T47D (cell line): ENCODE data around the gene ZBTB7B.

Experiments
- DNase-seq, 2 experiments: peaks; one replicate each; pipeline versions ENCODE4 v3.0.0 to v3.0.0-alpha.2; 2011 to 2012; ENCODE audit warnings: low read depth in 1 of 2, low spot score in 1 of 2
- JUND ChIP-seq: IDR thresholded peaks from 2 replicates; pipeline ENCODE4 v1.6.1; 2012; ENCODE audit warnings: low read depth
- in situ Hi-C: cut with HindIII; loops from 2 replicates; pipeline ENCODE4 v1.10.0; 2016; ENCODE audit warnings: low sequenced_read_pairs, low pct_unique_long_range_greater_than_20kb

ZBTB7B gene

GRCh38 chr1:155042789-155043188 lies 40.2 kb downstream of the ZBTB7B start:
- DNase-seq: no peak
- in situ Hi-C loops: no loop called here
- no peak for TF ChIP-seq JUND

DNA sequence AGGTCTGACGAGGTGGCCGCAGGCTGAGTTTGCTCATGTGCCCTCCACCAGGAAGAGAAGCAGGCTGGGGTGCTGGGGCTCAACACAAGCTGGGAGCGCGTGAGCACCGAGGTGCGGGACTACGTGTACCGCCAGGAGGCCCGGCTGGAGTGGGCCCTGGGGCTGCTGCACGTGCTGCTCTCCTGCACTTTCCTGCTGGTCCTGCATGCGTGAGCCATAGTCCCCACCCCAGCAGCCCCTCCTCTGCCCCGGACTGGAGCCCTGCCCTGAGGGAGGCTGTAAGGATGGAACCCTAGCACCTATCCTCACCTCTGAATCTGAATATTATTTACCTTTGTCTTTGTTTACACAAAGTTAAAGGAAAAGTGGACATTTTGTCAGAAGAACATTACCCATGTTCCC lies 40.7 kb downstream of the ZBTB7B start:
- TF ChIP-seq JUND: no peak
- in situ Hi-C loops: no loop called here

GRCh38 chr1:155043793-155044192 lies 41.2 kb downstream of the ZBTB7B start:
- DNase-seq: no peak
- in situ Hi-C loops: no loop called here
- no peak for TF ChIP-seq JUND

More for the DNA sequence above, 40.7 kb downstream of the ZBTB7B start:
- DNase-seq: peak in 1 of 2 experiments; percentile 69

GRCh38 chr1:155044365-155044764 lies 41.8 kb downstream of the ZBTB7B start:
- in situ Hi-C loops: no loop called here
- no peak for DNase-seq
- TF ChIP-seq JUND: no peak

DNA sequence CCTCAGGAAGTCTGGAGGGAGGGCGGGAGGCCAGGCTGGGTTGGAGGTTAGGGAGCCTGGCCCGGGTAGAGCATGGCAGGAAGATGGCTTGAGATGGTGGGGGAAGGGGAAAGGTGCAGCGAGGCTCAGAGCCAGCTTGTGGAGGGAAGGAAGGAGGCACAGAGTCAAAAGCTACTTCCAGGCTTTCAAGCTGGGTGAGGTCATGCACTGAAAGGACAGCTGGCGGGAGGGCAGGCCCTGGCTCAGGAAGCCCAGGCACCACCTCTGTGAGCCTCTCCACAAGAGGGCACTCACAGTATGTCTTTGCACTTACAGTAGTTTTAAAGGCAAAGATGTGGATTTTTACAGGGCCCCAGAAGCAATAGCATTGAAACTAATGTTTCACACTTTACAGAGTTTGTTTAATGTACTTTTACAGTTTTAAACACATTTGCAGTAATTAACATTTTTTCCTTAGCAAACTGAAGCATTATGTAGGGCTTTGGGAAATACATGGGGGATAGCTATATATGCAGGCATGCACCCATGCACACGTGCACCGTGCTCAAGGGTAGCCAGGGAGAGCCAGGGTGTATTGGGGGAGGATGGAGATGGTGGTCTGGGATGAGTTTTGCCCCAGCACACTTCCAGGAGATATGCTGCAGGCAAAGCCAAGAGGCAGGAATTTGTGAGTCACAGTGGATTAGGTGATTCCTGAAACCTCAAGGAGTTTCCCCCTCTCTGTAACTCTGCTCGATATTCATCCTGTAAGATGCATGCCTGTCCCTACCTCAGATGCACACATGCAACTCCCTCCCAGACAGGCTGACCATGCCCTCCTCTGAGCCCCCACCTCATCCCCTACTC lies 42.4 kb downstream of the ZBTB7B start:
- in situ Hi-C loops: no loop called here
- peak; percentile 84 to 95 for DNase-seq
- TF ChIP-seq JUND: no peak

DNA sequence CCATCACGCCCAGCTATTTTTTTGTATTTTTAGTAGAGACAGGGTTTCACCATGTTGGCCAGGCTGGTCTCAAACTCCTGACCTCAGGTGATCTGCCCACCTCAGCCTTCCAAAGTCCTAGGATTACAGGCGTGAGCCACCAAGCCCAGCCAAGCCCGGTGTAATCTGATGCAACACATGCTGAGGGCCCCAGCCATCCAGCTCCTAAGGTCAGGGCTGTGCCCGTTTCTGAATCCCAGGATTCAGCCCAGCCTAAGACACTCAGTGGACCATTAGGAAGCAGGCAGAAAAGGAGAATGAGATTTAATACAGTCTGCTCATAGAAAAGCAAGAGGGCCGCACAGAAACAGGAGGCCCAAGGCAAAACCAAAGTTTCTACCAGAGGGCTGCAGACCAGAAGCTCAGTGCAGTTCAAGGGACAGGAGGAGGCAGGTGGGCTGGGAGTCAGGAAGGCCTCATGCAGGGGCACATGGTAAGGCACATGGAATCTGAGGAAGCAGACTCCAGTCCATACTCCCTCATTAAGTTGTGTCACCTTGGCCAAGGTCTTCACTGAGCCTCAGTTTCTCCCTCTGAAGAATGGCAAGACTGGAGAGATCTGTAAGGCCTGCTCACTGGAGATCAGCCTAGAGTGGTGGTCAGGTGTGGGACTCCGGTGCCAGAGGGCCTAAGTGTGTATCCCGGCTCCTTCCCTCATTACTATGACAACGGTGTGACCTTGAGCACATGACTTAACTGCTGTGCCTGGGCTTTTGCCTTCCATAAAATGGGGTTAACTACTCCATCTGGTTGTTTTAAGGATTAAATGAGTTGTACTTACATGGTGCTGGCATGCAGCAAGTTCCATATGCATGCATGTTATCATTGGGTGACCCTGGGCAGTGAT lies 46.1 kb downstream of the ZBTB7B start:
- in situ Hi-C loops: no loop called here
- no peak for TF ChIP-seq JUND
- DNase-seq: no peak

DNA sequence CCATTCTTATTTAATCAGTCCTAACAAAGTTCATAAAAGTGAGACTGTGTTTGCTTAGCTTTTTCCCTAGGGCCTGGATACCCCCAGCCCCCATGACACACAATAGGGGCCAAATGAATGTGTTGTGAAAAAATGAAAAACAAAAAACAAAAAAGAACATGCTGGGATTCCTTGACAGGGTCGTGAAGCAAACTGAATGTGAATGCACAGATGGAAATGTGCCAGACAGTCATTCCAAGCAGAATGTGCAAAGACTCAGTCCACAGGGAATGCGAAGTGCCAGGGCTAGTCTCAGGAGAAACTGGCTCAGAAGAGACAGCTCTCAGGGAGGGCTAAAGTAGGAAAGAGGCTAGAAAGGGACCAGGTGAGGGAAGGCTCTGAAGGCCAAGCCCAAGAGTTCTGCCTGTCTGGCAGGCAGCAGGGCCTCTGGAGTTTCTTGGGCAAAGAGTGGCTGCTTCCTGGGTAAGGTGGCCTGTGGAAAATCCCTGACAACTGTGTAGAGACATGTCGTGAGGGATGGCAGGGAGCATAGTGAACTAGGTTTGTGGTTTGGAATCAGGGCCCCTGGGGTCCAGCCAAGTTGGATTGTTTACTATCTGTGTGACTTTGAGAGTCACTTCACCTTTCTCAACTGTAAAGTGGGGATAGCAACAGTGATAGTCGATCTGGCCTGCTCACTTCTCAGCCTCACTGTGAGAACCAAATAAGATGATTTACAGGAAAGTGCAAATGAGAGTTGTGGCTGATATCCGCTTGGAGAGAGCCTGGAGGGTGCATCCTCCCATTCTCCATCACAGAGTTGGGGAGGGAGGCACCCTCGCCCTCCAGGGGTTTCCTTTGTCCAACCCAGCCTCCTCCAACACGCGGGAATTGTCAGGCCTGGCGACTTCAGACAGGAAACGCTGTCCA lies 47.3 kb downstream of the ZBTB7B start:
- no peak for TF ChIP-seq JUND
- DNase-seq: peak in 1 of 2 experiments; percentile 44
- in situ Hi-C loops: no loop called here

- no peak for TF ChIP-seq JUND
- in situ Hi-C loops: no loop called here
- DNase-seq: peak; percentile 95 to 96
These were observed 48.1 kb downstream of the ZBTB7B start, which contains the start of gene ADAM15 for GRCh38 chr1:155050560-155051341. Gene ADAM15 (plus strand): TSS chr1:155051316. CDS start chr1:155051387, 71 bp downstream.

GRCh38 chr1:155051342-155051776 lies 48.8 kb downstream of the ZBTB7B start:
- in situ Hi-C loops: no loop called here
- no peak for DNase-seq
- TF ChIP-seq JUND: no peak

DNA sequence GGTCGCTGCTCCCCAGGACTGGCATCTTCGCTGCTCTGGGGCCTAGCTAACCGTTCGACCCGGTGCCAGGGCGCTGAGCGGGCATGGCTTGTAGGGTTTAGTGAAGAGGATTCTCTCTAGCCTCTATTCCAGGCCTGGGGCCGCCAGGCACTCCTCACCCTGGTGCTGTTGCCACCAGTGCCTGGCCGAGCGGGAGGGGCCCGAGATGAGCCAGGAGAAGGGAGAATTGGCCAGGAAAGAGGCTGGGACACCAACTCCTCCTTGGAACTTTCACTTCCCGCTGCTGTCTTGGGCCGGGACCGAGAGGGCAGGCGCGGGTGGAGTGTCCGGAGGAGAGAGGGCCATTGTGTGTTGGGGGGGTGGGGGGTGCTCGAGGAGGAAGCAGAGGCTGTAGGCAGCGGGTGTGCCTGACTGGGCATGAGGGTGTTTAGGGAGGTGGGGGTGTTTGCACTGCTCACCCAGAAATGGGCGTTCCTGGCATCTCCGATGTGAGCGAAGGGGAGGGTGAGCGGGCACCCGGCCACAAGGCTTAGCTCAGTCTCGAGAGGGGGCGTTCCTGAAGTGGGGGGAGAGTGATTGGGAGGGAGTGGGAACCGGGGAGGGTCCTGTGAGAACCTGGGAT lies 49.3 kb downstream of the ZBTB7B start:
- peak; percentile 89 to 96 for DNase-seq
- in situ Hi-C loops: no loop called here
- TF ChIP-seq JUND: no peak
